ENCODE results near the gene SEC14L1. TPM values are rescaled to one million over a fixed set of nuclear protein-coding genes. Genes with fewer than 3 reads are reported as not detected.

SEC14L1 gene
- total and polyA plus RNA-seq, 3 experiments from 2014 or later, result 9.5 to 75.6 (median 73.3) TPM

DNA sequence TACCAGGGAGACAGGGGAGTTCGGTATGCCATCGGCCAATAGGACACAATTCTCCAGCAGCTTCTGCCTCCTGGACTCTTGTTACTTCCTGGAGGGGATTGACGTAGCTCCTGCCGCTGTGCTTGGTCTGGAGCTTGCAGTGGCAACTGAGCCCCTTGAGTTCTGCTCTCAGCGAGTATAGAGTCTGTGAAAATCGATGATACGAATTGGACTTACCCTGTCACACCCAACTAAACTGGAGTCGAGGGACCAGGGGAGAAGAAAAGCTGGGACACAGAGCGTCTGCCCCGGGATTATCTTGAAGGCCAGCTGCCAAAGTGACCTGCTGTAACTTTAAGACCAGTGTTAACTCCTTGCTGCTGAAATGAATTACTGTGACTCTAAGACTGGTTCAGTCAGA, 22.2 kb downstream of the SEC14L1 start:
- Mint-ChIP-seq H3K27me3 (no peaks in the 10 kb centered on the region), H3K4me3 (no peak overlapping the region), H3K4me1 (peaks cover 40 to 67% (median 43%) of the 10 kb centered on the region in 3 donors), H3K9me3 (peaks cover 0 to 14% (median 12%) of the 10 kb centered on the region in 5 donors), H3K27ac (peak overlapping the region in 2 of 8 donors; percentile 27 to 70), H3K36me3 (peaks cover 14 to 35% (median 25%) of the 10 kb centered on the region in 3 donors)
- Histone ChIP-seq H3K4me3 (ENCODE audit: low read length) (no peak overlapping the region), H3K27ac (ENCODE audit: low read depth, low read length) (no peak overlapping the region), H3K27me3 (ENCODE audit: insufficient read depth, low read length, poor library complexity, severe bottlenecking) (no peaks in the 10 kb centered on the region), H3K4me1 (ENCODE audit: insufficient read depth, low read length) (peaks cover 9% of the 10 kb centered on the region), H3K9me3 (ENCODE audit: low read length) (peaks cover 8% of the 10 kb centered on the region), H3K36me3 (ENCODE audit: insufficient read depth, low read length) (no peaks in the 10 kb centered on the region)
- DNase-seq, result no peak
- ChIA-PET CTCF (no interaction called here), POLR2A (interaction anchor here (0.6 kb wide), 1 partner anchor 55 kb away, joined by 7 read pairs; no protein-coding TSS in a partner anchor)

DNA sequence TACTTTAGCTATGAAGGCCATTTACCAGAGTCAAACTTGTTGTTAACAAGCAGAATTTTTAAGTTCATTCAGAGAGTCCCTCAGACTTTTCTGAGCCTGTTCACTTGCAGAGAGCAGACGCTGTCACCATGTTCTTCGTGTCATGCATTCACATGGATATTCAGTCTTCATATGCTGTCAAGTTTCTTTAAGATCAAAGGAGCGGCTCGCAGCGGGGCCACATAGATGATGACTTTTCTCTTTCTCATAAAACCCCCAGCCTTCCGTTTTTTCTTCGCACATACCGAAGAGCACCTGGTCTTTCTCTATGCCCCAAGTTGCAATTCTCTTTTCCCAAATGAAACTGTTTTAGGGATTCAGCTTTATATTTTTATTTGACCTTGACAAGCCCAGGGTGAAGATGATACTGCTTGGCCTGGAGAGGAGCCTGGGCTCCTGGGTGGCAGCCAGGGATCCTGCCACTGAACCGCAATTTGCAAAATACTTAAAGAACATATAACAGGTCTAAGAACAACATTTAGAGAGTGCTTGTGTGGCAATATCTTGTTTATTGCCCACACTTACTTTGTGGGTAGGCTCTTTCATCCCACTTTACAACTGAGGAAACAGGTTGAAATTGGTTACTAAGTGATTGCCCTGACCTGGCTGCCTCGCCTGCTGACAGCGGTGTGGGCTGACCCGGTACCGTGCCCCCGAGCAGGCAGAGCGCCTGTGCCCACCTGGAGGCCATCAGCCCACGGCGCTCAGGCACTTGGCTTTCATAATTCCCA, 22.9 kb downstream of the SEC14L1 start:
- H3K4me1 Mint-ChIP-seq, result peaks cover 38 to 65% (median 40%) of the 10 kb centered on the region in 3 donors
- ChIA-PET POLR2A (no interaction called here), CTCF (no interaction called here)
- Histone ChIP-seq H3K27ac (ENCODE audit: low read depth, low read length) (no peak overlapping the region), H3K4me3 (ENCODE audit: low read length) (no peak overlapping the region), H3K9me3 (ENCODE audit: low read length) (peaks cover 13% of the 10 kb centered on the region), H3K36me3 (ENCODE audit: insufficient read depth, low read length) (no peaks in the 10 kb centered on the region), H3K4me1 (ENCODE audit: insufficient read depth, low read length) (peaks cover 9% of the 10 kb centered on the region), H3K27me3 (ENCODE audit: insufficient read depth, low read length, poor library complexity, severe bottlenecking) (no peaks in the 10 kb centered on the region)
- peaks cover 0 to 19% (median 17%) of the 10 kb centered on the region in 5 donors for H3K9me3 Mint-ChIP-seq
- peaks cover 21 to 36% (median 30%) of the 10 kb centered on the region in 3 donors for H3K36me3 Mint-ChIP-seq
- DNase-seq, result no peak
- H3K4me3 Mint-ChIP-seq, result no peak overlapping the region
- no peaks in the 10 kb centered on the region for H3K27me3 Mint-ChIP-seq
- peak overlapping the region in 3 of 8 donors; percentile 34 to 81 (median 70) for H3K27ac Mint-ChIP-seq

- H3K27me3 ChIP-seq (ENCODE audit: insufficient read depth, low read length, poor library complexity, severe bottlenecking), result no peaks in the 10 kb centered on the region
- Mint-ChIP-seq H3K36me3 (peaks cover 24 to 36% (median 30%) of the 10 kb centered on the region in 3 donors), H3K4me3 (peak overlapping the region in 1 of 7 donors; percentile 21), H3K9me3 (peaks cover 0 to 21% (median 17%) of the 10 kb centered on the region in 5 donors), H3K4me1 (peaks cover 40 to 68% (median 44%) of the 10 kb centered on the region in 3 donors), H3K27ac (peak overlapping the region in 5 of 8 donors; percentile 9 to 69 (median 34)), H3K27me3 (no peaks in the 10 kb centered on the region)
- H3K4me3 ChIP-seq (ENCODE audit: low read length), result no peak overlapping the region
- DNase-seq, result no peak
- CTCF ChIA-PET, result no interaction called here
- H3K27ac ChIP-seq (ENCODE audit: low read depth, low read length), result no peak overlapping the region
- POLR2A ChIA-PET, result interaction anchor here (0.6 kb wide), 1 partner anchor 80 kb away, joined by 8 read pairs; no protein-coding TSS in a partner anchor
- H3K36me3 ChIP-seq (ENCODE audit: insufficient read depth, low read length), result no peaks in the 10 kb centered on the region
- peaks cover 13% of the 10 kb centered on the region for H3K9me3 ChIP-seq (ENCODE audit: low read length)
- peaks cover 9% of the 10 kb centered on the region for H3K4me1 ChIP-seq (ENCODE audit: insufficient read depth, low read length)
Observed at GRCh38 chr17:77164483-77165091, 23.8 kb downstream of the SEC14L1 start.

- CTCF ChIA-PET, result no interaction called here
- peak overlapping the region in 1 of 8 donors; percentile 43 for H3K27ac Mint-ChIP-seq
Observed at GRCh38 chr17:77165577-77165976, 24.8 kb downstream of the SEC14L1 start.

GRCh38 chr17:77167472-77168306, 26.9 kb downstream of the SEC14L1 start:
- Mint-ChIP-seq H3K27me3 (no peaks in the 10 kb centered on the region), H3K27ac (peak overlapping the region in 1 of 8 donors; percentile 32), H3K4me3 (no peak overlapping the region), H3K4me1 (peaks cover 29 to 48% (median 37%) of the 10 kb centered on the region in 3 donors), H3K36me3 (peaks cover 29 to 39% (median 35%) of the 10 kb centered on the region in 3 donors), H3K9me3 (peaks cover 0 to 21% (median 19%) of the 10 kb centered on the region in 5 donors)
- no peak overlapping the region for H3K27ac ChIP-seq (ENCODE audit: low read depth, low read length)
- H3K36me3 ChIP-seq (ENCODE audit: insufficient read depth, low read length), result no peaks in the 10 kb centered on the region
- no peak for DNase-seq
- peaks cover 13% of the 10 kb centered on the region for H3K9me3 ChIP-seq (ENCODE audit: low read length)
- POLR2A ChIA-PET, result interaction anchor here (0.8 kb wide), 1 partner anchor 974 kb away, joined by 3 read pairs; no protein-coding TSS in a partner anchor
- no peaks in the 10 kb centered on the region for H3K27me3 ChIP-seq (ENCODE audit: insufficient read depth, low read length, poor library complexity, severe bottlenecking)
- no peak overlapping the region for H3K4me3 ChIP-seq (ENCODE audit: low read length)
- H3K4me1 ChIP-seq (ENCODE audit: insufficient read depth, low read length), result peaks cover 9% of the 10 kb centered on the region
- CTCF ChIA-PET, result interaction anchor here (0.7 kb wide), 1 partner anchor 15 kb away, joined by 3 read pairs; no protein-coding TSS in a partner anchor

More at GRCh38 chr17:77165577-77165976, 24.8 kb downstream of the SEC14L1 start:
- H3K9me3 ChIP-seq (ENCODE audit: low read length), result peaks cover 13% of the 10 kb centered on the region
- no peak for DNase-seq
- H3K36me3 ChIP-seq (ENCODE audit: insufficient read depth, low read length), result no peaks in the 10 kb centered on the region
- POLR2A ChIA-PET, result no interaction called here
- no peak overlapping the region for H3K27ac ChIP-seq (ENCODE audit: low read depth, low read length)
- peaks cover 0 to 21% (median 19%) of the 10 kb centered on the region in 5 donors for H3K9me3 Mint-ChIP-seq
- H3K27me3 ChIP-seq (ENCODE audit: insufficient read depth, low read length, poor library complexity, severe bottlenecking), result no peaks in the 10 kb centered on the region
- peaks cover 32 to 35% (median 33%) of the 10 kb centered on the region in 3 donors for H3K36me3 Mint-ChIP-seq
- H3K4me3 ChIP-seq (ENCODE audit: low read length), result no peak overlapping the region
- H3K4me1 ChIP-seq (ENCODE audit: insufficient read depth, low read length), result peaks cover 9% of the 10 kb centered on the region
- no peaks in the 10 kb centered on the region for H3K27me3 Mint-ChIP-seq
- H3K4me1 Mint-ChIP-seq, result peaks cover 38 to 63% (median 44%) of the 10 kb centered on the region in 3 donors
- no peak overlapping the region for H3K4me3 Mint-ChIP-seq

GRCh38 chr17:77173104-77173503, 32.3 kb downstream of the SEC14L1 start:
- H3K27me3 Mint-ChIP-seq, result peaks cover 0 to 1% of the 10 kb centered on the region in 2 donors
- H3K9me3 ChIP-seq (ENCODE audit: low read length), result peaks cover 18% of the 10 kb centered on the region
- H3K4me1 ChIP-seq (ENCODE audit: insufficient read depth, low read length), result no peaks in the 10 kb centered on the region
- no peak overlapping the region for H3K4me3 ChIP-seq (ENCODE audit: low read length)
- DNase-seq, result no peak
- ChIA-PET CTCF (no interaction called here), POLR2A (no interaction called here)
- H3K27me3 ChIP-seq (ENCODE audit: insufficient read depth, low read length, poor library complexity, severe bottlenecking), result no peaks in the 10 kb centered on the region
- peaks cover 12% of the 10 kb centered on the region for H3K36me3 ChIP-seq (ENCODE audit: insufficient read depth, low read length)
- peak overlapping the region in 1 of 8 donors; percentile 29 for H3K27ac Mint-ChIP-seq
- H3K4me1 Mint-ChIP-seq, result peaks cover 6 to 13% (median 10%) of the 10 kb centered on the region in 3 donors
- peaks cover 11 to 36% (median 26%) of the 10 kb centered on the region in 5 donors for H3K9me3 Mint-ChIP-seq
- no peak overlapping the region for H3K4me3 Mint-ChIP-seq
- peaks cover 16 to 50% (median 31%) of the 10 kb centered on the region in 3 donors for H3K36me3 Mint-ChIP-seq
- no peak overlapping the region for H3K27ac ChIP-seq (ENCODE audit: low read depth, low read length)

DNA sequence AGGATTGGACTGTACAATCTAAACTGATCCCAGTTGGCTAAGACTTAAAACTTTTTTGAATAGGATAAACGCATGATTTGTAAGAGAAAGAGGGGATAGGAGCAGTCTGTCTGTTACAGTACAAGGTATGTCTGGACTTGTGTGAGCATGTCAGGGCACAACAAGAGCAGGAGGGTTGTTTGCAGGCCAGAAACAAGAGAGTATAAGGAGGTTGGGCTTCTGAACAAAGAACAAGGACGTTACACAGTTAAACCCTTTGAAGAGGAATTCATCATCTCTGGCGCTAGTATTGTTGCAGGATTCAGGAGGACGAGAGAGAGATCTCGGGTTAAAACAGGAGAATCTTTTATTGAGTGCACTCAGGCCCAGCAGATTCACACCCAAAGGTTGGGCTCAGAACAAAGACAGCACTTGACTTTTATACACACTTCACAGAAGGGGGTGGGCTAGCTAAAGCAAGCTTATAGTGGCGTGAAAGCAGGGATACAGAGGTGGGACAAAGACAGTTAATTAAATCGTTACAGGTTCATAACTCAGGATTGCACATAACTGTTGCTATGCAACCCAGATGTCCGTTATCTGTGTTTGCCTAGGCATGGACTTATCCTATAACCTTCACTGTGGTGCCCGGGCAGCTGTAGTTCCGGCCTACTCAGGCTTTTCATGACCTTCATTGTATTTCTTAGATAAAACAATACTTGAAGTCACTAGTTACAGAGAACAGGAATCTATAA, 34.3 kb downstream of the SEC14L1 start:
- DNase-seq, result no peak
- Histone ChIP-seq H3K36me3 (ENCODE audit: insufficient read depth, low read length) (peaks cover 12% of the 10 kb centered on the region), H3K27me3 (ENCODE audit: insufficient read depth, low read length, poor library complexity, severe bottlenecking) (no peaks in the 10 kb centered on the region), H3K9me3 (ENCODE audit: low read length) (peaks cover 14% of the 10 kb centered on the region), H3K4me1 (ENCODE audit: insufficient read depth, low read length) (no peaks in the 10 kb centered on the region), H3K27ac (ENCODE audit: low read depth, low read length) (no peak overlapping the region), H3K4me3 (ENCODE audit: low read length) (no peak overlapping the region)
- Mint-ChIP-seq H3K36me3 (peaks cover 12 to 36% (median 27%) of the 10 kb centered on the region in 3 donors), H3K27ac (peak overlapping the region in 1 of 8 donors; percentile 83), H3K27me3 (peaks cover 0 to 3% of the 10 kb centered on the region in 2 donors), H3K4me3 (no peak overlapping the region), H3K9me3 (peaks cover 11 to 26% (median 24%) of the 10 kb centered on the region in 5 donors), H3K4me1 (peaks cover 4 to 15% (median 10%) of the 10 kb centered on the region in 3 donors)
- ChIA-PET CTCF (no interaction called here), POLR2A (no interaction called here)

Measured in CD8-positive, alpha-beta memory T cell (primary cell).